ENCODE results near the gene MC1R.
"Not testable (repeated sequence)": the region's sequence is repeated elsewhere in the genome, so short reads cannot be mapped to it uniquely, and the experiment has no call there.

The MC1R gene

DNA sequence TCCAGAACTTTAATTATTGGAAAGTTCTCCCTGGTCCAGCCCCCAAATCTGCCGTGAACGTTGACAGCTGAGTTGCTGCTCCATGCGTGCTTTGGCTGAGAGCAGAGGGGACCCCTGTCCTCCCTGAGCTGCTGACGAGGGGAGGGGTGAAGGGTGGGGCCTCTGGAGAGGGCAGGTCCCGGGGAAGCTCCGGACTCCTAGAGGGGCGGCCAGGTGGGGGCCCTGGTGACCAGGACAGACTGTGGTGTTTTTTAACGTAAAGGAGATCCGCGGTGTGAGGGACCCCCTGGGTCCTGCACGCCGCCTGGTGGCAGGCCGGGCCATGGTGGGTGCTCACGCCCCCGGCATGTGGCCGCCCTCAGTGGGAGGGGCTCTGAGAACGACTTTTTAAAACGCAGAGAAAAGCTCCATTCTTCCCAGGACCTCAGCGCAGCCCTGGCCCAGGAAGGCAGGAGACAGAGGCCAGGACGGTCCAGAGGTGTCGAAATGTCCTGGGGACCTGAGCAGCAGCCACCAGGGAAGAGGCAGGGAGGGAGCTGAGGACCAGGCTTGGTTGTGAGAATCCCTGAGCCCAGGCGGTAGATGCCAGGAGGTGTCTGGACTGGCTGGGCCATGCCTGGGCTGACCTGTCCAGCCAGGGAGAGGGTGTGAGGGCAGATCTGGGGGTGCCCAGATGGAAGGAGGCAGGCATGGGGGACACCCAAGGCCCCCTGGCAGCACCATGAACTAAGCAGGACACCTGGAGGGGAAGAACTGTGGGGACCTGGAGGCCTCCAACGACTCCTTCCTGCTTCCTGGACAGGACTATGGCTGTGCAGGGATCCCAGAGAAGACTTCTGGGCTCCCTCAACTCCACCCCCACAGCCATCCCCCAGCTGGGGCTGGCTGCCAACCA, at the start of gene MC1R:
TSS of gene MC1R (plus strand) at position 410 of the 895 bp plus-strand sequence. CDS start at position 807, 397 bp downstream.
- DNase-seq, result peak in 1 of 2 donors; percentile 26

DNA sequence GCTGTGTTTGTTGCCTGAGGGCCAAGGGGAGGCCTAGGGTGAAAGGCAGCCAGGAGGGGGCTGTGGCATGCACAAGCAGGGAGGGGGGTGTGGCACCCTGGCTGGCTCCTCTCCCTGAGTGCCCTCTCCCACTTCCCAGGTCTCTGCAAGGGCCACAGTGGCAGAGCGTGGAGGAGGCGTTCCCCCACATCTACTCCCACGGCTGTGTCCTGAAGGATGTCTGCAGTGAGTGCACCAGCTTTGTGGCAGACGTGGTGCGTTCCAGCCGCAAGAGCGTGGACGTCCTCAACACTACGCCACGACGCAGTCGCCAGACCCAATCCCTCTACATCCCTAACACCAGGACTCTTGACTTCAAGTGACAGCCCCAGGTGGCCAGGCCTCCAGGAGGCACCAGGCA, 48.8 kb upstream of the MC1R start:
- no peak for DNase-seq

DNA sequence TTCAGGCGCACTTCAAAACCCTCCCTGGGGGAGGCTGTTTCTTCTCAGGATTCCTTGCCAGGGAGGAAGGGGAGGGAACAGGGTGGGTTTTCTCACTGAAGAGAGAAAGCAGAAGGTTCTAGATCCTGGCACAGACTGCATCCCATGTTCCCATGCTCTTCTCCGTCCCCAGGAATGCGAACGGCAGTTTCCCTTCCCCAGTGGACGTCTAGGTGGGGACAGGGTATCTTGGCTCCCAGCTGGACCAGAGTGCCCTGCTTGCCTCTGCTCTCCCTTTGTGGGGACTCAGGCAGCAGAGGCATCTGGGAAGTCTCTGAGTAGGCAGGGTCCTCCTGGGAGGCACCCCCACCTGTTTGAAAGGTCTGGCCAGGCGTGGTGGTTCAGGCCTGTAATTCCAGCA, 48.2 kb upstream of the MC1R start:
- no peak for DNase-seq

GRCh38 chr16:89871895-89872294, 46.8 kb upstream of the MC1R start:
- DNase-seq, result no peak

GRCh38 chr16:89873109-89873971, 45.3 kb upstream of the MC1R start, which contains the start of gene TCF25:
TSS of gene TCF25 (plus strand) at chr16:89873592. CDS start at chr16:89873668, 76 bp downstream.
- DNase-seq, result peak; percentile 86 to 87

- peak; percentile 96 to 98 for DNase-seq
Observed at GRCh38 chr16:89873972-89874689, 44.5 kb upstream of the MC1R start.

GRCh38 chr16:89879123-89879522, 39.5 kb upstream of the MC1R start:
- not testable (repeated sequence) for DNase-seq

- no peak for DNase-seq
Observed at GRCh38 chr16:89880477-89881367, 37.9 kb upstream of the MC1R start.

GRCh38 chr16:89881368-89881730, 37.3 kb upstream of the MC1R start:
- no peak for DNase-seq

DNA sequence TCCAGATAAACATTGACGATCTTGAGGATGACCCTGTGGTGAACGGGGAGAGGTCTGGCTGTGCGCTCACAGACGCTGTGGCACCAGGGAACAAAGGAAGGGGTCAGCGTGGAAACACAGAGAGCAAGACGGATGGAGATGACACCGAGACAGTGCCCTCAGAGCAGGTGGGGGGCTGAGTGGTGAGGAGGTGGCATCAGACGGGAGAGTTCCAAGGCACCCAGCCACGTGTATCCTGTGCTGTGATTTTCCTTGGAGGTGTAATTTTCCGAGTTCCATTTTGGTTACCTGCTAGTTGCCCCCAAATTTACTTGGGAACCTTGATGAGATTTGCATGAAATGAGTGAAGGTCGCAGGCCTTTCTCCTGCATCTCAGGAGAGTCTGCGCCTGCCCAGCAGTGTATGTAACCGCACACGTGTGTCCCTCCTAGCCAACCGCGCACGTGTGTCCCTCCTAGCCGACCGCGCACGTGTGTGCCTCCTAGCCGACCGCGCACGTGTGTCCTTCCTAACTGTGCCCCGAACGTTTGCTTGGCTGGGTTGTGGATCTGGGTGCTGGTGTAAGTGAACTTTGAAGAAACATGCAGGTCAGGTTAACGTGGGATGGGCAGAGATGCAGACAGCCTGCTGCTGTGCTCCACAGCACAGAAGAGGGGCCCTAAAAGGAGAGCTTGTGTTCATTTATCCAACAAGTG, 35.2 kb upstream of the MC1R start:
- no peak for DNase-seq

GRCh38 chr16:89884041-89884421, 34.6 kb upstream of the MC1R start:
- DNase-seq, result no peak

GRCh38 chr16:89887243-89887642, 31.4 kb upstream of the MC1R start:
- no peak for DNase-seq

- no peak for DNase-seq
Observed at GRCh38 chr16:89890200-89890599, 28.5 kb upstream of the MC1R start.

GRCh38 chr16:89890886-89891657, 27.6 kb upstream of the MC1R start:
- DNase-seq, result no peak

GRCh38 chr16:89892055-89892630, 26.5 kb upstream of the MC1R start:
- DNase-seq, result no peak

DNA sequence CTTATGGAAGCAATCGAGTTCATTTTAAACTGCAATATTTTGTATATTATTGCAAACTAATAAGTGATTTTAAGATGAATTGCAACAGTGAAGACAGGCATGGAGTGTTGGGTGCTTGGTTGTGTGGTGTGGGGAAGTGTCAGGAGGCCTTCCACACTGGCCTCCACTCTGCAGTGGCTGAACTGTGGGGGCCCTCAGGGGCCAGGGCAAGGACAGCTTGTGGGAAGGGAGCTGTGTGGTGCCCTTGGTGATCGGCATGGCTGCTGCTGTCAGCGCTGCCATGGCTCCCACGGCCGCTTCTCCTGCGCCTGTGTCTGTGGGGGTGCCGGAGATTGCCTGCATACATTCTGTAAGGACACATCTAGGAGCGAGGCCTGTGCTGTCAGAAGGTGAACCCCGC, 26.0 kb upstream of the MC1R start:
- DNase-seq, result no peak

GRCh38 chr16:89893642-89894548, 24.8 kb upstream of the MC1R start:
- no peak for DNase-seq

GRCh38 chr16:89895482-89896250, 23.0 kb upstream of the MC1R start:
- DNase-seq, result no peak
